H1 (cell line): ENCODE data around the gene ARHGAP26. TPM values are rescaled to one million over a fixed set of nuclear protein-coding genes. Genes with fewer than 3 reads are reported as not detected.

Experiments used
- CTCF ChIA-PET: fragments of 300-600 bp; sonication (Branson Sonifier 250); formaldehyde crosslinking; loops from one replicate; lab custom pipeline; 2021; ENCODE audit not compliant: partially characterized antibody; lab: Charles Lee
- POLR2A ChIA-PET: fragments of 300-600 bp; sonication (Branson Sonifier 250); formaldehyde crosslinking; loops from one replicate; lab custom pipeline; 2021; ENCODE audit warnings: inconsistent platforms; ENCODE audit not compliant: partially characterized antibody; lab: Charles Lee
- DNase-seq, 2 experiments: peaks; one replicate each; pipeline versions ENCODE4 v3.0.0 to v3.0.0-alpha.2; 2010 to 2022; ENCODE audit warnings: low spot score in 2 of 2, low read depth in 1 of 2, mixed read lengths in 1 of 2
- FAIRE-seq: peaks from 2 replicates; lab custom pipeline; 2011; peaks lifted over from hg19 to GRCh38; lab: Jason Lieb, UNC
- H2AFZ ChIP-seq: 2 replicates; pipeline ENCODE4 v1.8.1; 2012; ENCODE audit warnings: low read length, inconsistent platforms
- H2AK5ac ChIP-seq: 2 replicates; pipeline ENCODE4 v1.6.1; 2013; ENCODE audit warnings: low read depth, low read length
- H2BK120ac ChIP-seq: replicated peaks from 2 replicates; pipeline ENCODE3; 2013; ENCODE audit warnings: low read depth, low read length, inconsistent platforms
- H2BK12ac ChIP-seq: 2 replicates; pipeline ENCODE4 v1.6.1; 2013; ENCODE audit warnings: low read depth, low read length
- H2BK15ac ChIP-seq: 2 replicates; pipeline ENCODE4 v1.6.1; 2013; ENCODE audit warnings: low read length
- H2BK20ac ChIP-seq: 2 replicates; pipeline ENCODE4 v1.6.1; 2013; ENCODE audit warnings: low read length
- H2BK5ac ChIP-seq: 2 replicates; pipeline ENCODE4 v1.6.1; 2013; ENCODE audit warnings: low read depth, low read length
- H3K14ac ChIP-seq: 2 replicates; pipeline ENCODE4 v1.6.1; 2013; ENCODE audit warnings: inconsistent platforms; ENCODE audit not compliant: insufficient read length
- H3K18ac ChIP-seq: 2 replicates; pipeline ENCODE4 v1.6.1; 2013; ENCODE audit warnings: low read length; ENCODE audit errors: extremely low read depth
- H3K23ac ChIP-seq: 2 replicates; pipeline ENCODE4 v1.6.1; 2013; ENCODE audit warnings: inconsistent platforms; ENCODE audit not compliant: insufficient read length
- H3K23me2 ChIP-seq: 2 replicates; pipeline ENCODE4 v1.6.1; 2013; ENCODE audit warnings: low read depth, low read length
- H3K27ac ChIP-seq: 2 replicates; pipeline ENCODE4 v1.6.1; 2011; ENCODE audit warnings: low read depth, low read length, inconsistent platforms
- H3K27me3 ChIP-seq, 4 experiments: replicated peaks in 1 of 4; 1 replicate in 1 of 4; 2 replicates in 3 of 4; pipeline versions ENCODE4 v1.6.1 to v1.8.1; 2011 to 2013; ENCODE audit warnings: low read length in 3 of 4, mild to moderate bottlenecking in 3 of 4, inconsistent platforms in 2 of 4, mixed read lengths in 2 of 4, moderate library complexity in 1 of 4; ENCODE audit not compliant: control insufficient read depth in 3 of 4, insufficient read depth in 3 of 4; ENCODE audit errors: extremely low read depth in 1 of 4
- H3K36me3 ChIP-seq, 4 experiments: 2 replicates each; pipeline versions ENCODE4 v1.6.1 to v1.8.1; 2011 to 2013; ENCODE audit warnings: mild to moderate bottlenecking in 4 of 4, low read length in 3 of 4, moderate library complexity in 2 of 4, control low read depth in 1 of 4, inconsistent platforms in 1 of 4; ENCODE audit not compliant: insufficient read depth in 4 of 4, control insufficient read depth in 2 of 4
- H3K4ac ChIP-seq: replicated peaks from 2 replicates; pipeline ENCODE3; 2013; ENCODE audit warnings: low read length, low read depth, mixed read lengths, inconsistent platforms; ENCODE audit not compliant: insufficient read length
- H3K4me1 ChIP-seq, 4 experiments: replicated peaks in 1 of 4; 1 replicate in 1 of 4; 2 replicates in 3 of 4; pipeline versions ENCODE4 v1.6.1 to v1.8.1; 2011 to 2013; ENCODE audit warnings: low read length in 3 of 4, inconsistent platforms in 2 of 4, mixed read lengths in 1 of 4; ENCODE audit not compliant: insufficient read depth in 4 of 4, control insufficient read depth in 3 of 4
- H3K4me2 ChIP-seq, 2 experiments: 2 replicates each; pipeline versions ENCODE4 v1.6.1 to v1.8.1; 2011 to 2013; ENCODE audit warnings: low read depth in 2 of 2, low read length in 2 of 2, control low read depth in 1 of 2, inconsistent platforms in 1 of 2, mild to moderate bottlenecking in 1 of 2; ENCODE audit not compliant: insufficient read depth in 1 of 2
- H3K4me3 ChIP-seq, 4 experiments: fragments of 200-600, 300-600 bp in 1 of 4; sonication (generic), shearing (Covaris generic), sonication (Bioruptor Twin) in 1 of 4; 2 replicates each; pipeline versions ENCODE4 v1.5.1 to v1.8.1; 2011 to 2016; ENCODE audit warnings: low read length in 4 of 4, low read depth in 3 of 4, control low read depth in 2 of 4, inconsistent platforms in 2 of 4, mild to moderate bottlenecking in 2 of 4, mixed read lengths in 1 of 4, moderate library complexity in 1 of 4; ENCODE audit not compliant: insufficient read depth in 2 of 4; ENCODE audit errors: extremely low read depth in 1 of 4
- H3K56ac ChIP-seq: replicated peaks from 2 replicates; pipeline ENCODE3; 2013; ENCODE audit warnings: low read depth, mild to moderate bottlenecking, mixed read lengths, low read length, inconsistent platforms; ENCODE audit not compliant: insufficient read length
- H3K79me1 ChIP-seq: 2 replicates; pipeline ENCODE4 v1.6.1; 2013; ENCODE audit warnings: low read depth, low read length, control low read depth
- H3K79me2 ChIP-seq, 2 experiments: 2 replicates each; pipeline versions ENCODE4 v1.6.1 to v1.8.1; 2012 to 2013; ENCODE audit warnings: low read length in 2 of 2, mild to moderate bottlenecking in 2 of 2, inconsistent platforms in 1 of 2; ENCODE audit not compliant: insufficient read depth in 2 of 2, control insufficient read depth in 1 of 2
- H3K9ac ChIP-seq, 4 experiments: replicated peaks in 1 of 4; 1 replicate in 1 of 4; 2 replicates in 3 of 4; pipeline versions ENCODE4 v1.6.1 to v1.8.1; 2011 to 2013; ENCODE audit warnings: low read depth in 3 of 4, low read length in 3 of 4, control low read depth in 2 of 4, mild to moderate bottlenecking in 2 of 4, moderate library complexity in 2 of 4, inconsistent platforms in 1 of 4; ENCODE audit errors: extremely low read depth in 1 of 4
- H3K9me3 ChIP-seq, 2 experiments: 2 replicates each; pipeline versions ENCODE4 v1.6.1 to v1.8.1; 2012 to 2013; ENCODE audit warnings: mild to moderate bottlenecking in 2 of 2, moderate library complexity in 2 of 2, control low read depth in 1 of 2, inconsistent platforms in 1 of 2, low read depth in 1 of 2, low read length in 1 of 2, mixed read lengths in 1 of 2; ENCODE audit not compliant: insufficient read depth in 2 of 2
- H4K20me1 ChIP-seq, 2 experiments: replicated peaks in 1 of 2; 2 replicates each; pipeline versions ENCODE3 to v1.8.1; 2011 to 2013; ENCODE audit warnings: inconsistent platforms in 2 of 2, low read length in 2 of 2, mild to moderate bottlenecking in 1 of 2; ENCODE audit not compliant: insufficient read depth in 2 of 2, control insufficient read depth in 1 of 2
- H4K5ac ChIP-seq: 2 replicates; pipeline ENCODE4 v1.6.1; 2013; ENCODE audit warnings: low read length, low read depth, mixed read lengths, inconsistent platforms; ENCODE audit not compliant: insufficient read length
- H4K8ac ChIP-seq: 2 replicates; pipeline ENCODE4 v1.8.0; 2013; ENCODE audit warnings: mild to moderate bottlenecking, moderate library complexity, low read length, inconsistent platforms; ENCODE audit not compliant: insufficient read depth; ENCODE audit errors: extremely low read depth
- H4K91ac ChIP-seq: replicated peaks from 2 replicates; pipeline ENCODE3; 2013; ENCODE audit warnings: low read length, mixed read lengths, inconsistent platforms; ENCODE audit not compliant: insufficient read length
- CEBPB ChIP-seq: IDR thresholded peaks from 2 replicates; pipeline ENCODE4 v1.6.1; 2012; ENCODE audit warnings: low read depth, low read length
- GTF2F1 ChIP-seq: IDR thresholded peaks from 2 replicates; pipeline ENCODE4 v1.6.1; 2012; ENCODE audit warnings: low read depth, low read length, improper control_type of control experiment, borderline replicate concordance
- JUN ChIP-seq: IDR thresholded peaks from 2 replicates; pipeline ENCODE4 v1.6.1; 2011; ENCODE audit warnings: low read depth, mild to moderate bottlenecking, improper control_type of control experiment, low read length
- WGBS, 2 experiments: shearing (Covaris generic) in 1 of 2; methylation state at CpG; one replicate each; pipeline versions ENCODE4 v1.1.6 to v1.1.7; 2013 to 2015; ENCODE audit warnings: low lambda C conversion rate in 2 of 2, mixed read lengths in 2 of 2, inconsistent platforms in 1 of 2, low coverage in 1 of 2, missing lambda C conversion rate in 1 of 2; ENCODE audit not compliant: insufficient replicate concordance in 2 of 2, insufficient coverage in 1 of 2, insufficient read length in 1 of 2; ENCODE audit errors: extremely low coverage in 1 of 2, missing lambda C conversion rate in 1 of 2; 5-methylcytosine and 5-hydroxymethylcytosine counted together
- polyA plus RNA-seq, 7 experiments: library from polyadenylated mRNA; depleted of rRNA in 3 of 7; stranded (reverse) in 5 of 7; unstranded in 2 of 7; fragments of >200 nt in 5 of 7; fragments of 200-250 nt in 2 of 7; gene quantifications; 1 replicate in 5 of 7; 2 replicates in 1 of 7; 4 replicates in 1 of 7; pipeline versions ENCODE4 v1.2.1 to v1.2.3, GENCODE V29; 2011 to 2013; ENCODE audit warnings: missing spikeins in 2 of 7, mixed read lengths in 2 of 7
- total RNA-seq: library from RNA; stranded (reverse); fragmentation: NEBNext Ultra II Directional; extraction: Animal tissue kit (Norgen Biotek cat#: 25700); gene quantifications from 2 replicates; pipeline ENCODE4 v1.2.1, GENCODE V29; 2021

ARHGAP26 gene
- total and polyA plus RNA-seq, 2 of the 8 experiments (the other 6 are each of a cell fraction or from before 2014, with no cell fraction given): 7.1 to 24.8 TPM

GRCh38 chr5:142874540-142874939, 104.4 kb downstream of the ARHGAP26 start:
- Histone ChIP-seq H2AK5ac (no peak overlapping the region), H3K4me3 (no peak overlapping the region), H3K4me1 (peaks cover 0 to 3% (median 2%) of the 10 kb centered on the region in 4 experiments; a peak in 2 of 7 replicates), H3K56ac (no peak overlapping the region), H4K5ac (no peak overlapping the region), H3K23ac (no peak overlapping the region), H2BK15ac (no peak overlapping the region), H2BK12ac (no peak overlapping the region), H2BK5ac (no peak overlapping the region), H3K18ac (no peak overlapping the region), H4K91ac (no peak overlapping the region), H3K4me2 (no peak overlapping the region), H3K4ac (no peak overlapping the region), H3K36me3 (no peaks in the 10 kb centered on the region), H3K27me3 (no peaks in the 10 kb centered on the region)
- no peak for DNase-seq
- no peak for FAIRE-seq
- POLR2A ChIA-PET: no interaction called here
- TF ChIP-seq JUN: no peak
- TF ChIP-seq CEBPB: no peak
- no peak for TF ChIP-seq GTF2F1
- TF ChIP-seq, all 59 proteins: peak for 0
- Histone ChIP-seq H2BK120ac (no peak overlapping the region), H2BK20ac (no peak overlapping the region), H3K9me3 (no peaks in the 10 kb centered on the region), H4K8ac (no peak overlapping the region), H3K9ac (no peak overlapping the region), H2AFZ (no peak overlapping the region), H3K79me2 (no peaks in the 10 kb centered on the region), H3K79me1 (0 out of 2 replicates have a peak, but pooled peaks cover 2% of the 10 kb centered on the region), H3K23me2 (no peaks in the 10 kb centered on the region), H3K14ac (no peak overlapping the region), H4K20me1 (no peaks in the 10 kb centered on the region), H3K27ac (no peak overlapping the region)
- 91% methylated on average over 7 of the region's 7 CpGs; no CpG with 5 or more reads in 1 of the 2 experiments for WGBS, 2 experiments
- CTCF ChIA-PET: interaction anchor here (0.9 to 26.2 kb wide), 12 partner anchors 8 to 323 kb away, joined by 3 to 632 read pairs (median 12); partner anchors contain the start of gene ARHGAP26
